Measurements from ENCODE around the gene HEPHL1.

The HEPHL1 gene

DNA sequence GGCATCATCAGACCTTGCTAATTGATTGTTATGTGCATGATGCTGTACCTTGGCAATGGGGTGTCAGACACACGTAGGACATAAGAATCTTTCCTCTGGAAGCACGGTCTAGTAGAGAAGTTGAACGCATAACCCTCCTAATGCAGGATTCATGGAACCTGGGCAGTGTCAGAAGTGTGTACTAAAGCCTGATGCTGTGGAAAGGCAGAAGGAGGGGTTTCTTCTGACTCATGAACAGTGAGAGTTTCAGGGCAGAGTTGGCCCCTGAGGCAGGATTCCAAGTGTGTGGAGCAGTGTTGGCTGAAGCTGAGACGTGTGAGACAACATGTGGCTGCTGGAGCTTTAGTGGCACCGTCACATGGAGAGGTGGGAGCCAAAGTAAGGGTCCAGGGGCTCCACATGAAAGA is 111.0 kb downstream of the HEPHL1 start:
- H3K9ac ChIP-seq, result no peak overlapping the region

DNA sequence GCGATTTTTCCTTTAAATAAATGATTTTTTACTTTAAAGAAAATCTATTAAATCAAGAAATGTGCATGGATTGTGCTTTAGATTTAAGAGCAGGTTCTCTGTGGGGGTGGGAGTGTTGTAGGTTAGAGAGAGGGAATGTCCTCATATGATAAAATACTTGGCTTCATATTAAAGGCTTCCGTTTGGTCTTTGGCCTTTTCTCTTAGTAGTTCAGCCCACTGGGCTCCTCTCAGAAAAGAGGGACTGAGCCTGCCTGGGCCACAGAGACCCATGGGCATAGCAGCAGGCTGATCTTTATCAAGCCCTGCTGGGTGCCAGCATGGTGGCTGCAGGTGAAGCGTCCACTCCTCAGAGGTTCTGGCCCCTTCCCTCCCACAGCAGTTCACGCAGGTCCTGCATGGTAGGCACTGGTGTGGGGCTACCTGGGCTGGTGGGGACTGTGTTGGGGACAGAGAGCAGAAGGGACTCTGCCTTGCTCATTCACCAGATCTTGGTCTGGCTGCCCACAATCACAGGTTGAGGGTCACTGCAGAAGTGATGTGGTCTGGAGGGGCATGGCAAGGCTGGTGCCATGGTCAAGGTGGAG is 111.8 kb downstream of the HEPHL1 start:
- Histone ChIP-seq H3K27ac (no peak overlapping the region), H3K79me2 (no peaks in the 10 kb centered on the region), H3K9ac (no peak overlapping the region), H3K4me2 (ENCODE audit: low read length) (no peak overlapping the region), H3K27me3 (ENCODE audit: control insufficient read depth, insufficient read depth, low read length) (no peaks in the 10 kb centered on the region), H3K4me3 (ENCODE audit: low read depth, low read length) (no peak overlapping the region), H3K4me1 (peaks cover 7% of the 10 kb centered on the region), H3K36me3 (ENCODE audit: control insufficient read depth, insufficient read depth, low read length) (no peaks in the 10 kb centered on the region), H2AFZ (no peak overlapping the region), H3K9me3 (ENCODE audit: control insufficient read depth, low read length) (no peaks in the 10 kb centered on the region)
- TF ChIP-seq, protein P1, sequence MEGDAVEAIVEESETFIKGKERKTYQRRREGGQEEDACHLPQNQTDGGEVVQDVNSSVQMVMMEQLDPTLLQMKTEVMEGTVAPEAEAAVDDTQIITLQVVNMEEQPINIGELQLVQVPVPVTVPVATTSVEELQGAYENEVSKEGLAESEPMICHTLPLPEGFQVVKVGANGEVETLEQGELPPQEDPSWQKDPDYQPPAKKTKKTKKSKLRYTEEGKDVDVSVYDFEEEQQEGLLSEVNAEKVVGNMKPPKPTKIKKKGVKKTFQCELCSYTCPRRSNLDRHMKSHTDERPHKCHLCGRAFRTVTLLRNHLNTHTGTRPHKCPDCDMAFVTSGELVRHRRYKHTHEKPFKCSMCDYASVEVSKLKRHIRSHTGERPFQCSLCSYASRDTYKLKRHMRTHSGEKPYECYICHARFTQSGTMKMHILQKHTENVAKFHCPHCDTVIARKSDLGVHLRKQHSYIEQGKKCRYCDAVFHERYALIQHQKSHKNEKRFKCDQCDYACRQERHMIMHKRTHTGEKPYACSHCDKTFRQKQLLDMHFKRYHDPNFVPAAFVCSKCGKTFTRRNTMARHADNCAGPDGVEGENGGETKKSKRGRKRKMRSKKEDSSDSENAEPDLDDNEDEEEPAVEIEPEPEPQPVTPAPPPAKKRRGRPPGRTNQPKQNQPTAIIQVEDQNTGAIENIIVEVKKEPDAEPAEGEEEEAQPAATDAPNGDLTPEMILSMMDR (IDR thresholded peaks at IDR 0.05), result no peak

More for the DNA sequence above, 111.0 kb downstream of the HEPHL1 start:
- no peaks in the 10 kb centered on the region for H3K27me3 ChIP-seq (ENCODE audit: control insufficient read depth, insufficient read depth, low read length)
- no peaks in the 10 kb centered on the region for H3K36me3 ChIP-seq (ENCODE audit: control insufficient read depth, insufficient read depth, low read length)
- no peak overlapping the region for H2AFZ ChIP-seq
- H3K4me2 ChIP-seq (ENCODE audit: low read length), result no peak overlapping the region
- TF ChIP-seq, protein P1 (IDR thresholded peaks at IDR 0.05), result no peak
- no peak overlapping the region for H3K4me3 ChIP-seq (ENCODE audit: low read depth, low read length)
- no peaks in the 10 kb centered on the region for H3K9me3 ChIP-seq (ENCODE audit: control insufficient read depth, low read length)
- no peaks in the 10 kb centered on the region for H3K79me2 ChIP-seq
- no peak overlapping the region for H3K27ac ChIP-seq
- peaks cover 7% of the 10 kb centered on the region for H3K4me1 ChIP-seq

DNA sequence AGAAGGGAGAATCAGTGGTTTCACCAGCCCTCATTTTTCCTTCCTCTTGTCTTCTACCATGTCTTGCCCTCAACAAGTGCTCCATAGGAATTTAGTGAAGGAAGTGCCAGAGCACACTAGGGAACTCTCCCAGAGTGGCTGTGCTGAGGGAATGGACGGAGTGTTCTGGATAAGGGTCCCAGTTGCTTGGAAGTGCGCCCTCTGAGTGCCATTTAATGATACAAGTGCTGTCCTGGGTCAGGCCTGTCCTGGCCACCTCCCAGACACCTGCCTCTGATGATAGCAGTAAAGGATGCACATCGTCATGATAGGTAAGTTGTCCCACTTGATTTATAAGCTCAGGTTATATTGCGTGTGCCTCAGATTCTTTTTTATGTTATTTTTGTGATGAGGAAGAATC is 112.6 kb downstream of the HEPHL1 start:
- Histone ChIP-seq H3K9me3 (ENCODE audit: control insufficient read depth, low read length) (no peaks in the 10 kb centered on the region), H3K79me2 (no peaks in the 10 kb centered on the region), H3K36me3 (ENCODE audit: control insufficient read depth, insufficient read depth, low read length) (no peaks in the 10 kb centered on the region), H3K27me3 (ENCODE audit: control insufficient read depth, insufficient read depth, low read length) (no peaks in the 10 kb centered on the region), H3K4me3 (ENCODE audit: low read depth, low read length) (no peak overlapping the region), H3K4me2 (ENCODE audit: low read length) (no peak overlapping the region), H3K27ac (no peak overlapping the region), H2AFZ (no peak overlapping the region), H3K9ac (no peak overlapping the region), H3K4me1 (peaks cover 7% of the 10 kb centered on the region)
- TF ChIP-seq, protein P1 (IDR thresholded peaks at IDR 0.05), result no peak

DNA sequence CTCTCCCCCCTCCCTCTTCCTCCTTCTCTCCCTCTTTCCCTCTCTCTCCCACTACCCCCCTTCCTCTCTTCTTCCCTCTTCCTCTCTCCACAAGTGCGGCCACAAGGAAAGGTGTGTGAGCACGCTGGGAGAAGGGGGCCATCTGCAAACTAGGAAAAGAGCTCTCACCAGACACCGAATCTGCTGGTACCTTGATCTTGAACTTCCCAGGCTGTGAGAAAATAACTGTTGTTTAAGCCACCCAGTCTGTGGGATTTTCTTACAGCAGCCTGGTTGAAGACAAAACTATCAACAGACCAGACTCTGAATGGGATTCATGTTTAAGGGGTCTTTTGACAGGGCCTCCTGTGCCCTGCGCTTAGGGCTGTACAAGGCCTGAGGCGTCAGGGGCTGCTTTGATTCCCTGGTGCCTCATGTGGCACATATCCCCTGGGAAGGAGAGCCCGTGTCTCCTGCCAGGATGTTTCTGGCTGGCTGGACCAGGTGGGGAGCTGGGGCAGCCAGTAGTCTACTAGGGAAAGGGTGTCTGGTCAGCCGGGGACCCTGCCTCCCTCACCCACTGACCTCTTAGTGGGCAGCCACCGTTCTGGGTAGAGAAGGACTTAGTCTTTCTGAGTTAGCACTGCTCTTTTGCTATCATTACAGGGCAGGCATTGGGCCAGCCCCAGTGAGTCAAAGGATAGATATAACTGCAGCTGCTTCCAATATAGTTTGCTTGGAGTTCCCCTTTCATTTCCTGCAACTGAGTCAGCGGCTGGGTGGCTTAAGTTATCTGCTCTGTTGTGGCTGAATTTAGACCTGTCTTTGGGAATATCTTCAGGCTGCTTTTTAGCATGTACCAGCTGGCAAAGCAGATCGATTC is 113.7 kb downstream of the HEPHL1 start:
- no peaks in the 10 kb centered on the region for H3K9me3 ChIP-seq (ENCODE audit: control insufficient read depth, low read length)
- no peak overlapping the region for H3K9ac ChIP-seq
- H3K36me3 ChIP-seq (ENCODE audit: control insufficient read depth, insufficient read depth, low read length), result no peaks in the 10 kb centered on the region
- H3K27me3 ChIP-seq (ENCODE audit: control insufficient read depth, insufficient read depth, low read length), result no peaks in the 10 kb centered on the region
- H3K4me1 ChIP-seq, result peaks cover 5% of the 10 kb centered on the region
- no peaks in the 10 kb centered on the region for H3K79me2 ChIP-seq
- no peak overlapping the region for H3K4me2 ChIP-seq (ENCODE audit: low read length)
- TF ChIP-seq, protein P1 (IDR thresholded peaks at IDR 0.05), result no peak
- no peak overlapping the region for H2AFZ ChIP-seq
- no peak overlapping the region for H3K4me3 ChIP-seq (ENCODE audit: low read depth, low read length)
- no peak overlapping the region for H3K27ac ChIP-seq
